Upper lobe of left lung (tissue), 6 donors: Measurements from ENCODE around the gene TCP11. TPM values are rescaled to one million over a fixed set of nuclear protein-coding genes. Genes with fewer than 3 reads are reported as not detected.

Experiments
- ATAC-seq, 2 donors: fragments of 200-7000 bp; cut with Tn5 transposase; one replicate each; pipeline ENCODE4 v1.9.1; 2022; ENCODE audit warnings: mild to moderate bottlenecking in 2 of 2, moderate library complexity in 2 of 2; ENCODE audit not compliant: low FRiP score in 2 of 2
- DNase-seq, 2 donors: peaks; one replicate each; pipeline ENCODE4 v3.0.0-alpha.2; 2019 to 2020
- H3K27ac ChIP-seq, 4 donors: fragments of 200-600 bp; sonication (generic); one replicate each; pipeline ENCODE4 v1.5.1; 2016 to 2019
- H3K27me3 ChIP-seq, 4 donors: fragments of 200-600 bp; sonication (generic); one replicate each; pipeline ENCODE4 v1.5.1; 2017 to 2019
- H3K36me3 ChIP-seq, 4 donors: fragments of 200-600 bp; sonication (generic); one replicate each; pipeline ENCODE4 v1.5.1; 2016 to 2019
- H3K4me1 ChIP-seq, 4 donors: fragments of 200-600 bp; sonication (generic); one replicate each; pipeline ENCODE4 v1.5.1; 2018 to 2019
- H3K4me3 ChIP-seq, 4 donors: fragments of 200-600 bp; sonication (generic); one replicate each; pipeline ENCODE4 v1.5.1; 2017 to 2019; ENCODE audit warnings: mild to moderate bottlenecking in 2 of 4, moderate library complexity in 1 of 4
- H3K9me3 ChIP-seq, 4 donors: fragments of 200-600 bp; sonication (generic); one replicate each; pipeline ENCODE4 v1.5.1; 2018 to 2019
- EP300 ChIP-seq, 4 donors: sonication (generic); formaldehyde crosslinking; IDR thresholded peaks; one replicate each; pipeline ENCODE4 v1.5.1; 2017; ENCODE audit warnings: antibody characterized with exemption in 4 of 4, control low read depth in 2 of 4
- POLR2A ChIP-seq, 4 donors: fragments of 450-650 bp; IDR thresholded peaks; one replicate each; pipeline ENCODE4 v1.5.1; 2016 to 2017; ENCODE audit warnings: antibody characterized with exemption in 4 of 4, mild to moderate bottlenecking in 2 of 4
- POLR2AphosphoS5 ChIP-seq, 2 donors: sonication (generic); formaldehyde crosslinking; IDR thresholded peaks; one replicate each; pipeline ENCODE4 v1.5.1; 2017; ENCODE audit warnings: antibody characterized with exemption in 2 of 2
- WGBS, 2 donors: methylation state at CpG; one replicate each; pipeline ENCODE4 v1.1.5; 2017 to 2018; 5-methylcytosine and 5-hydroxymethylcytosine counted together
- total RNA-seq, 6 donors: library from RNA; depleted of rRNA in 4 of 6; stranded (reverse); fragments of >200 nt in 4 of 6; gene quantifications; one replicate each; pipeline versions ENCODE4 v1.1.0 to v1.2.1, GENCODE V29; 2016 to 2021
- TF ChIP-seq, protein P1 (sequence below), 6 experiments: fragments of 450-650 bp in 4 of 6; fragments of 200-600 bp in 2 of 6; sonication (generic) in 2 of 6; IDR thresholded peaks; one replicate each; pipeline ENCODE4 v1.5.1; 2016 to 2019; ENCODE audit warnings: antibody characterized with exemption in 6 of 6
- donor health status: DM: no; HTN: no; CAD: no; lungs with moderate emphysema.
- donor health status: DM: no; HTN: yes; CAD: no; lungs with severe emphysema.

TCP11 gene
- total RNA-seq = under 1 TPM in 3 of 6 donors, not detected in 3; 0.30 to 0.89 (median 0.46) TPM

- TF ChIP-seq POLR2AphosphoS5 (IDR thresholded peaks at IDR 0.05) (no peak), EP300 (IDR thresholded peaks at IDR 0.05) (no peak), POLR2A (IDR thresholded peaks at IDR 0.05) (no peak)
- TF ChIP-seq, protein P1, sequence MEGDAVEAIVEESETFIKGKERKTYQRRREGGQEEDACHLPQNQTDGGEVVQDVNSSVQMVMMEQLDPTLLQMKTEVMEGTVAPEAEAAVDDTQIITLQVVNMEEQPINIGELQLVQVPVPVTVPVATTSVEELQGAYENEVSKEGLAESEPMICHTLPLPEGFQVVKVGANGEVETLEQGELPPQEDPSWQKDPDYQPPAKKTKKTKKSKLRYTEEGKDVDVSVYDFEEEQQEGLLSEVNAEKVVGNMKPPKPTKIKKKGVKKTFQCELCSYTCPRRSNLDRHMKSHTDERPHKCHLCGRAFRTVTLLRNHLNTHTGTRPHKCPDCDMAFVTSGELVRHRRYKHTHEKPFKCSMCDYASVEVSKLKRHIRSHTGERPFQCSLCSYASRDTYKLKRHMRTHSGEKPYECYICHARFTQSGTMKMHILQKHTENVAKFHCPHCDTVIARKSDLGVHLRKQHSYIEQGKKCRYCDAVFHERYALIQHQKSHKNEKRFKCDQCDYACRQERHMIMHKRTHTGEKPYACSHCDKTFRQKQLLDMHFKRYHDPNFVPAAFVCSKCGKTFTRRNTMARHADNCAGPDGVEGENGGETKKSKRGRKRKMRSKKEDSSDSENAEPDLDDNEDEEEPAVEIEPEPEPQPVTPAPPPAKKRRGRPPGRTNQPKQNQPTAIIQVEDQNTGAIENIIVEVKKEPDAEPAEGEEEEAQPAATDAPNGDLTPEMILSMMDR (IDR thresholded peaks at IDR 0.05) = no peak
- peaks cover 0 to 5% (median 1%) of the 10 kb centered on the region in 4 donors for H3K27me3 ChIP-seq
- H3K36me3 ChIP-seq = no peaks in the 10 kb centered on the region
- H3K4me1 ChIP-seq = peaks cover 4 to 16% (median 9%) of the 10 kb centered on the region in 4 donors
- peak within 1 kb of the TSS in 3 of 4 donors; percentile 25 to 38 (median 26) for H3K4me3 ChIP-seq
- 40 to 55% methylated on average over 25 to 26 of the region's 69 CpGs for WGBS, 2 donors
- DNase-seq = peak in 1 of 2 donors; percentile 90
- ATAC-seq = peak; percentile 37 to 51
- H3K9me3 ChIP-seq = no peaks in the 10 kb centered on the region
- H3K27ac ChIP-seq = no peak within 1 kb of the TSS
These were observed at the start of gene TCP11 for GRCh38 chr6:35141007-35141655. TSS of gene TCP11 (minus strand) at chr6:35141339. CDS start at chr6:35140870, 469 bp downstream.

GRCh38 chr6:35190306-35190705 is 49.2 kb upstream of the TCP11 start:
- Histone ChIP-seq H3K4me3 (no peak overlapping the region), H3K9me3 (no peaks in the 10 kb centered on the region), H3K27me3 (no peaks in the 10 kb centered on the region), H3K36me3 (no peaks in the 10 kb centered on the region), H3K27ac (no peak overlapping the region), H3K4me1 (peaks cover 6 to 12% (median 7%) of the 10 kb centered on the region in 4 donors)
- TF ChIP-seq EP300 (IDR thresholded peaks at IDR 0.05) (no peak), POLR2AphosphoS5 (IDR thresholded peaks at IDR 0.05) (no peak), POLR2A (IDR thresholded peaks at IDR 0.05) (no peak)
- TF ChIP-seq, protein P1 (IDR thresholded peaks at IDR 0.05) = no peak
- ATAC-seq (no peak), DNase-seq (no peak)

DNA sequence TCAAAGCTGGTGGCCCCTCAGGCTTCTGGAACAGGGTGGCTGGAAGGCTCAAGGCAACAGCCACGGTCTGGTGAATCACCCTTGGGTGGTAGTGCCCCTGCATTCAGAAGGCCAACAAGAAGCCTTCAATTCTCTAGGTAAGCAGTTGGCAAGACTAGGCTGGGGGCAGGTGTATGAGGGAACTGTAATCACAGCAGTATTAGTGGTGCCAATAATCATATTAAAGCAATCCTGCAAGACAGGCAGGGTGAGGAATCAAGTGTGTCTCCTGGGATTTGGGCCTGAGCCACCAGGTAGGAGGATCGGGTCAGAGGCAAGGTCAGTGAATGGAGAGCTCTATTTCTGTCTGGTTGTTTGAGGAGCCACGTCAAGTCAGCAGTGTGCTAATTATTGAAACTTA is 47.7 kb upstream of the TCP11 start:
- peaks cover 6 to 17% (median 9%) of the 10 kb centered on the region in 4 donors for H3K4me1 ChIP-seq
- no peaks in the 10 kb centered on the region for H3K27me3 ChIP-seq
- ATAC-seq = no peak
- H3K27ac ChIP-seq = no peak overlapping the region
- no peak overlapping the region for H3K4me3 ChIP-seq
- DNase-seq = no peak
- WGBS, 2 donors = 70 to 76% methylated on average over 3 of the region's 3 CpGs
- TF ChIP-seq, protein P1 (IDR thresholded peaks at IDR 0.05) = no peak
- TF ChIP-seq POLR2A (IDR thresholded peaks at IDR 0.05) = no peak
- no peak for TF ChIP-seq POLR2AphosphoS5 (IDR thresholded peaks at IDR 0.05)
- no peak for TF ChIP-seq EP300 (IDR thresholded peaks at IDR 0.05)
- H3K9me3 ChIP-seq = no peaks in the 10 kb centered on the region
- H3K36me3 ChIP-seq = no peaks in the 10 kb centered on the region

DNA sequence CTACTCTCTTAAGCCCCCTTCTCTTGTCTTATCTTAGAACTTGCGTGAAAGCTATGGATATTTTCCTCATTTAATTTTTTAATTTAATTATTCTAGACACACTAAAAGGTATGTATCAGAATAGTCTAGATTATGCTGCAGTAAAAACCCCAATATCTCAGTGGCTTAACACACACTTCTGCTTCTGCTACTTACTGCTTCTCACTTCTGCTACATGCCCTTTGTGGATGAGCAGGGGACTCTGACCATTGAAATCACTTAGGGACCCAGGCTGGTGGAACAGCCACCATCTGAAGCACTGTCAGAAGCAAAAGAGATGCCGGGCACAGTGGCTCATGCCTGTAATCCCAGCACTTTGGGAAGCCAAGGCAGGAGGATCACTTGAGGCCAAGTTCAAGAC is 45.4 kb upstream of the TCP11 start:
- Histone ChIP-seq H3K4me1 (peaks cover 10 to 25% (median 15%) of the 10 kb centered on the region in 4 donors), H3K9me3 (no peaks in the 10 kb centered on the region), H3K27me3 (no peaks in the 10 kb centered on the region), H3K4me3 (no peak overlapping the region), H3K36me3 (no peaks in the 10 kb centered on the region), H3K27ac (no peak overlapping the region)
- WGBS, 2 donors = 96 to 98% methylated on average over 1 to 2 of the region's 2 CpGs
- ATAC-seq = no peak
- TF ChIP-seq, protein P1 (IDR thresholded peaks at IDR 0.05) = no peak
- DNase-seq = no peak

DNA sequence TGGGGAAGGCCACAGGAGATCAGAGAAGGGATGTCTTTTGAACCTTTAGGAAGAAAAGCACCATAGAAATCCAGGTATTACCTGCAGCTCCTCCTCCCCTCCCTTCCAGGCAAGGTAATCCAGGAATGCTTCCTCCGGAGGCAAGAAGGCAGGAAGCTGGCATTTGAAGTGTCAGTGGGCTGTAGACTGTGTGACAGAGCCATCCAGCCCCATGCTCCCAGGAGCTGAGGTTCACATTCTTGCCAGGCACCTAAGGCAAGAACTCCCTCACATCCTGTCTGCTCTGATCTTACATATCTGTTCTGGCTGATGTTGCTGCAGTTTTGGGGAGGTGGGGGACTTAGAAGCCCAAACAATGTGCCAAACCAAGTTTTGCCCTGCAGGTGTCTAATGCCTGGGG is 44.8 kb upstream of the TCP11 start:
- peak overlapping the region in 3 of 4 donors; percentile 34 to 76 (median 58) for H3K27ac ChIP-seq

More for the DNA sequence above, 44.8 kb upstream of the TCP11 start:
- H3K27me3 ChIP-seq = no peaks in the 10 kb centered on the region
- 62 to 78% methylated on average over 1 of the region's 1 CpG for WGBS, 2 donors
- ATAC-seq (no peak), DNase-seq (no peak)
- H3K9me3 ChIP-seq = no peaks in the 10 kb centered on the region
- H3K36me3 ChIP-seq = no peaks in the 10 kb centered on the region
- TF ChIP-seq POLR2AphosphoS5 (IDR thresholded peaks at IDR 0.05) = no peak
- no peak for TF ChIP-seq POLR2A (IDR thresholded peaks at IDR 0.05)
- no peak for TF ChIP-seq EP300 (IDR thresholded peaks at IDR 0.05)
- TF ChIP-seq, protein P1 (IDR thresholded peaks at IDR 0.05) = no peak
- H3K4me1 ChIP-seq = peaks cover 10 to 26% (median 16%) of the 10 kb centered on the region in 4 donors
- no peak overlapping the region for H3K4me3 ChIP-seq
